HEK293T (cell line): ENCODE results near the gene DOK3.

Experiments used
- CTCF ChIA-PET: fragments of 350-600 bp; formaldehyde crosslinking; extraction: SDS; loops from one replicate; lab custom pipeline; 2021; ENCODE audit warnings: antibody characterized with exemption, inconsistent platforms; lab: Yijun Ruan, JAX
- POLR2A ChIA-PET: fragments of 350-600 bp; formaldehyde crosslinking; extraction: SDS; loops from one replicate; lab custom pipeline; 2020; ENCODE audit warnings: antibody characterized with exemption, inconsistent platforms; lab: Yijun Ruan, JAX
- DNase-seq: peaks from one replicate; pipeline ENCODE4 v3.0.0; 2012; ENCODE audit warnings: mixed read lengths; ENCODE audit errors: extremely low spot score
- ARNT ChIP-seq: fragments of 450-650 bp; IDR thresholded peaks from 2 replicates; pipeline ENCODE4 v1.6.1; 2017; ENCODE audit warnings: mild to moderate bottlenecking
- BHLHE40 ChIP-seq: fragments of 450-650 bp; IDR thresholded peaks from 2 replicates; pipeline ENCODE4 v1.6.1; 2016; ENCODE audit warnings: mild to moderate bottlenecking, moderate library complexity, borderline replicate concordance
- CTBP1 ChIP-seq: fragments of 450-650 bp; IDR thresholded peaks from 2 replicates; pipeline ENCODE4 v1.6.1; 2016; ENCODE audit warnings: borderline replicate concordance
- ELF4 ChIP-seq: fragments of 450-650 bp; IDR thresholded peaks from 2 replicates; pipeline ENCODE4 v1.6.1; 2017; ENCODE audit warnings: antibody characterized with exemption
- FOXA1 ChIP-seq: fragments of 450-650 bp; IDR thresholded peaks from 2 replicates; pipeline ENCODE4 v1.6.1; 2016; ENCODE audit warnings: mild to moderate bottlenecking
- FOXK2 ChIP-seq: fragments of 450-650 bp; IDR thresholded peaks from 2 replicates; pipeline ENCODE4 v1.6.1; 2016; ENCODE audit warnings: mild to moderate bottlenecking
- FOXM1 ChIP-seq: fragments of 450-650 bp; IDR thresholded peaks from 2 replicates; pipeline ENCODE4 v1.6.1; 2017; ENCODE audit warnings: mild to moderate bottlenecking, borderline replicate concordance
- HDGF ChIP-seq: fragments of 450-650 bp; IDR thresholded peaks from 2 replicates; pipeline ENCODE4 v1.6.1; 2017; ENCODE audit warnings: antibody characterized with exemption, borderline replicate concordance
- L3MBTL2 ChIP-seq: fragments of 450-650 bp; conservative IDR thresholded peaks from 2 replicates; pipeline ENCODE4 v1.6.1; 2016; ENCODE audit warnings: mild to moderate bottlenecking
- LEF1 ChIP-seq: fragments of 450-650 bp; IDR thresholded peaks from 2 replicates; pipeline ENCODE4 v1.6.1; 2017; ENCODE audit warnings: mild to moderate bottlenecking, borderline replicate concordance
- NFRKB ChIP-seq: fragments of 450-650 bp; IDR thresholded peaks from 2 replicates; pipeline ENCODE4 v1.6.1; 2016; ENCODE audit warnings: mild to moderate bottlenecking, moderate library complexity
- PKNOX1 ChIP-seq: fragments of 450-650 bp; IDR thresholded peaks from 2 replicates; pipeline ENCODE4 v1.6.1; 2016
- SP1 ChIP-seq: fragments of 450-650 bp; IDR thresholded peaks from 2 replicates; pipeline ENCODE4 v1.6.1; 2017
- SUZ12 ChIP-seq: fragments of 450-650 bp; IDR thresholded peaks from 2 replicates; pipeline ENCODE4 v1.6.1; 2016; ENCODE audit warnings: mild to moderate bottlenecking
- TARDBP ChIP-seq: fragments of 450-650 bp; IDR thresholded peaks from 2 replicates; pipeline ENCODE4 v1.6.1; 2016
- ZNF384 ChIP-seq: fragments of 450-650 bp; IDR thresholded peaks from 2 replicates; pipeline ENCODE4 v1.6.1; 2016

DOK3 gene

GRCh38 chr5:177456591-177456964 lies 53.0 kb downstream of the DOK3 start:
- DNase-seq: no peak
- ChIA-PET CTCF (interaction anchor here (0.6 to 1.6 kb wide), 9 partner anchors 16 to 86 kb away, joined by 3 to 15 read pairs (median 6); partner anchors contain the start of gene F12), POLR2A (interaction anchor here (1.5 to 1.6 kb wide), 2 partner anchors 11 to 53 kb away, joined by 4 to 5 read pairs; no protein-coding TSS in a partner anchor)
- TF ChIP-seq TARDBP (no peak), ELF4 (no peak), HDGF (no peak), ZNF384 (no peak), LEF1 (no peak), SUZ12 (no peak), FOXA1 (no peak), NFRKB (no peak), PKNOX1 (no peak), CTBP1 (no peak), FOXM1 (no peak), SP1 (no peak), L3MBTL2 (no peak), ARNT (no peak)

- ChIA-PET CTCF (interaction anchor here (0.6 to 5.1 kb wide), 24 partner anchors 11 to 444 kb away, joined by 3 to 50 read pairs (median 4); partner anchors contain the start of gene PDLIM7), POLR2A (interaction anchor here (0.7 to 3.9 kb wide), 20 partner anchors 7 to 146 kb away, joined by 3 to 34 read pairs (median 5); partner anchors contain the start of genes GRK6, LMAN2, PDLIM7 and PRR7)
- peak; percentile 92 for DNase-seq
- TF ChIP-seq TARDBP (no peak), FOXM1 (peak; percentile 56; the same call in 1 of the 2 replicates), L3MBTL2 (no peak), SUZ12 (no peak), FOXA1 (no peak), NFRKB (no peak)
Measured at GRCh38 chr5:177455661-177456590, 53.7 kb downstream of the DOK3 start.

GRCh38 chr5:177455036-177455660 lies 54.5 kb downstream of the DOK3 start:
- POLR2A ChIA-PET: interaction anchor here (0.7 to 3.9 kb wide), 21 partner anchors 8 to 145 kb away, joined by 3 to 34 read pairs (median 5); partner anchors contain the start of genes GRK6, LMAN2, PDLIM7 and PRR7
- CTCF ChIA-PET: interaction anchor here (0.6 to 5.1 kb wide), 27 partner anchors 10 to 444 kb away, joined by 3 to 50 read pairs (median 4); partner anchors contain the start of gene PDLIM7
- peak; percentile 82 for DNase-seq

GRCh38 chr5:177454397-177455035 lies 55.1 kb downstream of the DOK3 start:
- peak; percentile 96 for DNase-seq
- CTCF ChIA-PET: interaction anchor here (0.6 to 5.1 kb wide), 19 partner anchors 9 to 341 kb away, joined by 3 to 50 read pairs (median 5); partner anchors contain the start of gene PDLIM7
- POLR2A ChIA-PET: interaction anchor here (1.0 to 3.9 kb wide), 18 partner anchors 8 to 144 kb away, joined by 3 to 34 read pairs (median 6); partner anchors contain the start of genes GRK6, LMAN2, PDLIM7 and PRR7
- TF ChIP-seq L3MBTL2 (no peak), LEF1 (peak; percentile 94), FOXA1 (no peak), NFRKB (no peak), PKNOX1 (no peak), ZNF384 (no peak), ARNT (peak; percentile 67), CTBP1 (no peak), SP1 (no peak), ELF4 (no peak), BHLHE40 (no peak), SUZ12 (no peak), HDGF (no peak), FOXK2 (no peak), FOXM1 (peak; percentile 59; the same call in 1 of the 2 replicates), TARDBP (no peak)

More at GRCh38 chr5:177455036-177455660, 54.5 kb downstream of the DOK3 start:
- TF ChIP-seq ZNF384 (no peak), L3MBTL2 (peak; percentile 85), BHLHE40 (no peak)

GRCh38 chr5:177453852-177454396 lies 55.7 kb downstream of the DOK3 start:
- CTCF ChIA-PET: interaction anchor here (0.6 to 5.1 kb wide), 11 partner anchors 8 to 144 kb away, joined by 3 to 50 read pairs (median 6); partner anchors contain the start of gene PDLIM7
- POLR2A ChIA-PET: interaction anchor here (1.3 to 3.9 kb wide), 9 partner anchors 9 to 75 kb away, joined by 3 to 34 read pairs (median 11); partner anchors contain the start of genes PDLIM7 and PRR7
- peak; percentile 39 for DNase-seq
- TF ChIP-seq ELF4 (no peak), CTBP1 (no peak), FOXK2 (no peak), HDGF (no peak), FOXA1 (no peak), ARNT (no peak), TARDBP (no peak), SUZ12 (no peak), ZNF384 (no peak), BHLHE40 (no peak), PKNOX1 (no peak), LEF1 (no peak), FOXM1 (no peak)
